COLO668 (cell line): ENCODE results near the gene MAG.
A peak's percentile ranks its signal among the peaks of the same experiment; 100 is the strongest.

Experiments used
- DNase-seq: peaks from one replicate; lab custom pipeline; 2025; ENCODE audit not compliant: unreplicated experiment; lab: John Stamatoyannopoulos, UW

Gene MAG, protein sequence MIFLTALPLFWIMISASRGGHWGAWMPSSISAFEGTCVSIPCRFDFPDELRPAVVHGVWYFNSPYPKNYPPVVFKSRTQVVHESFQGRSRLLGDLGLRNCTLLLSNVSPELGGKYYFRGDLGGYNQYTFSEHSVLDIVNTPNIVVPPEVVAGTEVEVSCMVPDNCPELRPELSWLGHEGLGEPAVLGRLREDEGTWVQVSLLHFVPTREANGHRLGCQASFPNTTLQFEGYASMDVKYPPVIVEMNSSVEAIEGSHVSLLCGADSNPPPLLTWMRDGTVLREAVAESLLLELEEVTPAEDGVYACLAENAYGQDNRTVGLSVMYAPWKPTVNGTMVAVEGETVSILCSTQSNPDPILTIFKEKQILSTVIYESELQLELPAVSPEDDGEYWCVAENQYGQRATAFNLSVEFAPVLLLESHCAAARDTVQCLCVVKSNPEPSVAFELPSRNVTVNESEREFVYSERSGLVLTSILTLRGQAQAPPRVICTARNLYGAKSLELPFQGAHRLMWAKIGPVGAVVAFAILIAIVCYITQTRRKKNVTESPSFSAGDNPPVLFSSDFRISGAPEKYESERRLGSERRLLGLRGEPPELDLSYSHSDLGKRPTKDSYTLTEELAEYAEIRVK

GRCh38 chr19:35291916-35292315 lies at the start of gene MAG:
MAG (plus strand) TSS chr19:35292161; CDS start chr19:35295409, 3,248 bp downstream.
- DNase-seq = no peak

- no peak for DNase-seq
Observed at GRCh38 chr19:35246466-35247092, 45.4 kb upstream of the MAG start.

- peak; percentile 97 for DNase-seq
Observed at GRCh38 chr19:35247526-35248309, 44.2 kb upstream of the MAG start.

DNA sequence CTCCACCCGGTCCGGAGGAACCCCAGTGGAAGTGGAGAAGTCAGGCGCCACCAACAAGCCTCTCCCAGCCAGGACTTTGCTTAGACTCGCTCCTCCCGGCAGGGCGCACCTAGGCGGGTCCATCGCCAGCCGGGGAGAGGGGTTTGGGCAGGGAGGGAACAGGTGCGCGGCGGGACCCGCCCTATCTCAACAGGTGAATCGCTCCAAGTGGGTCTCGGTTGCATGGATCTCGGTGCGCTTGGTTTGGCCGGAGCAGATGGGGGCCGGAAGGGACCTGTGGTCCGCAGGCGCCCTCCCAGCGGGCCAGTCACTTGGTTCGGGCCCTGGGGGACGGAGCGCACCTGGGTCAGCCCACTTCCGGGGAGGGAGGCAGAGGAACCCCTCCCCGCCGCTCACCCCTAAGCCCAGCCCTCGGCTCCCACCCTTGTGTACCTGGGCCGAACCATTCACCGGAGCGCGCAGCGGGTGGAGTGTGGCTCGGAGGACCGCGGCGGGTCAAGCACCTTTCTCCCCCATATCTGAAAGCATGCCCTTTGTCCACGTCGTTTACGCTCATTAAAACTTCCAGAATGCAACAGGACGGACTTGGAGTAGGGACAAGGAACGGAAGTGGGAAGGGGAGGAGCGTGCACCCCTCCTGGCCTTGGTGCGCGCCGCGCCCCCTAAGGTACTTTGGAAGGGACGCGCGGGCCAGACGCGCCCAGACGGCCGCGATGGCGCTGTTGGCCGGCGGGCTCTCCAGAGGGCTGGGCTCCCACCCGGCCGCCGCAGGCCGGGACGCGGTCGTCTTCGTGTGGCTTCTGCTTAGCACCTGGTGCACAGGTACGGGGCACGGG lies 43.4 kb upstream of the MAG start, which contains the start of gene LSR:
Gene LSR (plus strand): TSS at position 693 of the 836 bp plus-strand sequence. CDS start 21 bp downstream, at position 714.
- peak; percentile 97 for DNase-seq

DNA sequence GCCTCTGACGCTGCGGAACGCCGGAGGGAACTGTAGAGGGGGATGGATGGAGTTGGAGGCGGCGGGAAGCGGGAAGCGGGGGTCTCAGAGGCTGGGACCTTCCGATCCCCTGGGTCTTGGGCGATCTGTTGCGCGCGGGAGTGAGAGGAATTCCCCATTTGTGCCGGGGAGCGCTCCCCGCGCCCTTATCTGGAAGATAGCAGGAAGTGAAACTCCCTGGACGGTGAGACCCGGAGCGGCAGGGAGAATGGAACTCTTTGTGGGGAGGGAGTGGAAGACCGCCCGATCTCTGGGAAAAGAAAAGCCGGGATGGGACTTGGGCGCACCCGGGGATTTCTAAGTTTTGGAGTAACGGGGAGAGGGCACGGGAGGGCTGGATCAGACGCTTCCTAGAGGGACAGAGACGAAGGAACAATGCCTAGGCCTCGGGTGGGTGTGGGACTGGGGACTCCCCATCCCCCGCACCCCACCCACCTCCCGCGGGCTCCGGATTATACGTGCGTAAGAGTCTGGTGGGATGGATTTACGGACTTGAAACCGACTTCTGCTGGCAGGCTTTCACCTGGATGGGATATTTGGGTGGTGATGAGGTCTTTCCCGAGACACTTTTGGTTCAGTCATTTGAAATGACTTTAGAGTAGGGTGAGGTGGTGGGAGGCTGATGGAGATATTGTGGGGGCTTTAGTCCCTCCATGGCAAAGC lies 42.7 kb upstream of the MAG start:
- peak; percentile 59 for DNase-seq

DNA sequence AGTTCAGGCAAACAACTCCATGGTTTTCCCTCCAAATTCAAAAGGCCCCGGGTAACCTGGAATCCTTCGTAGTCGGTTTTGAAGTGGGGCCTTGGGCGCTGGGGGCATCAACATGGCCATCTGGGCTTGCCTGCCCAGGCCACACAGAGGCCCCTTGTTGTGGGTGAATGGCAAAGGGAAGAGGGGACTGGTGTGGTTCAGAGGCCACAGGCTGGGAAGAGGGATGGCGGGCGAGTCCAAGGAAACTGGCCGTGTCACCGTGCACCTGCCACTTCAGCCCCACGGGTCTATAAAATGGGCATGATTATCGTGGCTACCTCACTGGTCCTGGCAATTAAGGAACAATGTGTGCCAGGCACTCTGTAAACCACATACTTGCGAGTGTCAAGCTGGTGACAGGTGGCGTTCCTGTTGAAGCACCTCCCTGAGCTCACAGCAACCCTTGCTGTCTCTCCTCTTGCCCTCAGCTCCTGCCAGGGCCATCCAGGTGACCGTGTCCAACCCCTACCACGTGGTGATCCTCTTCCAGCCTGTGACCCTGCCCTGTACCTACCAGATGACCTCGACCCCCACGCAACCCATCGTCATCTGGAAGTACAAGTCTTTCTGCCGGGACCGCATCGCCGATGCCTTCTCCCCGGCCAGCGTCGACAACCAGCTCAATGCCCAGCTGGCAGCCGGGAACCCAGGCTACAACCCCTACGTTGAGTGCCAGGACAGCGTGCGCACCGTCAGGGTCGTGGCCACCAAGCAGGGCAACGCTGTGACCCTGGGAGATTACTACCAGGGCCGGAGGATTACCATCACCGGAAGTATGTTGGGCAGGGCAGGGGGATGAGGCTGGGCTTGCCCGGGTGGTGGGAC lies 41.9 kb upstream of the MAG start:
- peak; percentile 58 for DNase-seq

GRCh38 chr19:35251456-35251855 lies 40.5 kb upstream of the MAG start:
- DNase-seq = no peak

GRCh38 chr19:35253316-35254286 lies 38.4 kb upstream of the MAG start:
- peak; percentile 64 for DNase-seq

GRCh38 chr19:35254341-35255297 lies 37.3 kb upstream of the MAG start:
- DNase-seq = no peak

DNA sequence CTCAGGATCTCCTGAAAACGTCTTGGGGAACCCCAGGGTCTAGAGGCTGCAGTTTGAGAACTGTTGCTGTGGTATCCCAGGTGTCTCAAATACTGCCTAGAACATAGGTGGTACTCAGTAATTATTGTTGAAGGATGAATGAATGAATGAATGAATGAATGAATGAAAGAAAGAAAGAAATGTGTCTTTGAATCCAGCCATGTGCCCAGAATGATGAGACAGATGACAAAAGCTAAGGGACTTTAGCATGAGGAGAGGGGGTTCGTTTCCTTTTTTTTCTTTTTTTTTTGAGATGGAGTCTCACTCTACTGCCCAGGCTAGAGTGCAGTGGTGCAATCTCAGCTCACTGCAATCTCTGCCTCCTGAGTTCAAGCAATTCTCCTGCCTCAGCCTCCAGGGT lies 35.4 kb upstream of the MAG start:
- DNase-seq = no peak

- DNase-seq = no peak
Observed at GRCh38 chr19:35257113-35257461, 34.9 kb upstream of the MAG start.

DNA sequence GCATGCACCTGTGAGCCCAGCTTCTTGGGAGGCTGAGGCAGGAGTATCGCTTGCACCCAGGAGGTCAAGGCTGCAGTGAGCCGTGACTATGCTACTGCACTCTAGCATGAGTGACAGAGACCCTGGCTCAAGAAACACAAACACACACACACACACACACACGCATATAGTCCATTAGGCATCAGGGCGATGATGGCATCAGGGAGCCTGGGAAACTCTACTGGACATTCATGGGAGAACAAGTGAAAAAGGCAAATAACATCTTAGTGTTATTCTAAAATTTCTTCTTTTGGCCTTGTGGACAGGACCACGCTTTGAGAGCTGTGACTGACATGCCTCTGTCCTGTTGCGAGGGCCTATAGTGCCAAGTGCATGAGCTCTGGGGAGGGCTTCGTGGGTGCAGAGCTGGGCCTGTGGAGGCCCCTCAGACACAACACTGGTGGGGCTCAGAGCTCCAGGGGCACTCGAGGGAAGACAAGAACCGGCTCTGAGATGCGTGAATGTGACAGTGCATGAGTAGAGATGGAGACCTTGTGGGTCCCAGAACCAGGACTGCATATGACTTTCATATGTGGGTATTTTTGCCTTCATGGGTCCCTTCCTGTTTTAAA lies 31.2 kb upstream of the MAG start:
- no peak for DNase-seq

DNA sequence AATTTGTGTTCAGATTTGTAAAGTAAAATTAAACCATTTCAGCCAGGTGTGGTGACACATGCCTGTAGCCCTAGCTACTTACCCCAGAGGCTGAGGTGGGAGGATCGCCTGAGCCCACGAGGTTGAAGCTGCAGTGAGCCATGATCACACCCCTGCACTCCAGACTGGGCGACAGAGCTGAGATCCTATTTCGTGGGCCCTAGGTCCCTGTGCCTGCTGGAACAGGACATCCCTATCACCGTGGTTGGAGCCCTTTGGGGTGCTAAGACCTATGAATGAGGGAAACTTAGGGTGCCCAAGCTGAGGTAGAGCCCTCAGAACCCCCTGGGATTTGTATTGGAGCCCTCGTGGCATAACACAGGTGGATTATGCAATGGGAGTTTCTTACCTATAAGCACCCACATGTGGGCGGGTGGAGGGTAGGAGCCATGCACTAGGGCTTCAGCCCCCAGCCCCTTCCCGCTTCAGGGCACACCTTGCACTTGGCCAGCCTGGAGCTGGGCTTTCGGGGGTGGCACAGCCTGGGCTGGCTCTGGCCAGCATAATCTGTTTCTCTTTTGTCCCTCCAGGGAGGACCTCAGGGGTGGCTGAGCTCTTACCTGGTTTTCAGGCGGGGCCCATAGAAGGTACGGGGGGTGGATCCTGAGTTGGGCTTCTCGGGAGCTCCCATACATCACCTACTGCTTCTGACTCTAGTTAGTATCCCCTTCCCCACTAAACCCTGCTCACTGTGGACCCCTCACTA lies 30.4 kb upstream of the MAG start:
- DNase-seq = no peak

- no peak for DNase-seq
Observed at GRCh38 chr19:35262101-35262761, 29.7 kb upstream of the MAG start.
